Pulmonary artery endothelial cell (primary cell): ENCODE measurements around the gene GART. TPM values are rescaled to one million over a fixed set of nuclear protein-coding genes. Genes with fewer than 3 reads are reported as not detected.
"Not testable (repeated sequence)": the region's sequence is repeated elsewhere in the genome, so short reads cannot be mapped to it uniquely, and the experiment has no call there.

Source experiments
- DNase-seq: peaks from one replicate; pipeline ENCODE4 v3.0.0-alpha.2; 2011; ENCODE audit warnings: low read depth, low spot score
- total RNA-seq: library from RNA; depleted of rRNA; stranded (reverse); fragments of >200 nt; gene quantifications from 2 replicates; pipeline ENCODE4 v1.2.3, GENCODE V29; 2014

Gene GART
- total RNA-seq, 1 donor from 2014 or later, result 79.0 TPM

DNA sequence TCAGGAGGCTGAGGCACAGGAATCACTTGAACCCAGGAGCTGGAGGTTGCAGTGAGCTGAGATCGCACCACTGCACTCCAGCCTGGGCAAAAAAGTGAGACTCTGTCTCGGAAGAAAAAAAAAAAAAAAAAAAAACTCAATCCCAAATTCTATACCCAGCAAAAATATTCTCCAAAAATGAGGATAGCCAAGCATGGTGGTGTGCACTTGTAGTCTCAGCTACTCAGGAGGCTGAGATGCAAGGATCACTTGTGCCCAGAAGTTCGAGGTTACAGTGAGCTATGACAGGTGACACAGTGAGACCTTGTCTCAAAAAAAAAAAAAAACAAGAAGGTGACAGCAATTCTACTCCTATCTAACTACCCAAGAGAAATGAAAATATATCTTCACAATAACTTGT is 68.6 kb downstream of the GART start:
- DNase-seq, result no peak

GRCh38 chr21:33470701-33471100 is 71.2 kb downstream of the GART start:
- DNase-seq, result no peak

- DNase-seq, result not testable (repeated sequence)
Observed at GRCh38 chr21:33469183-33469582, 72.7 kb downstream of the GART start.

- no peak for DNase-seq
Observed at GRCh38 chr21:33461538-33462250, 80.2 kb downstream of the GART start.

- DNase-seq, result no peak
Observed at GRCh38 chr21:33458861-33459260, 83.1 kb downstream of the GART start.

DNA sequence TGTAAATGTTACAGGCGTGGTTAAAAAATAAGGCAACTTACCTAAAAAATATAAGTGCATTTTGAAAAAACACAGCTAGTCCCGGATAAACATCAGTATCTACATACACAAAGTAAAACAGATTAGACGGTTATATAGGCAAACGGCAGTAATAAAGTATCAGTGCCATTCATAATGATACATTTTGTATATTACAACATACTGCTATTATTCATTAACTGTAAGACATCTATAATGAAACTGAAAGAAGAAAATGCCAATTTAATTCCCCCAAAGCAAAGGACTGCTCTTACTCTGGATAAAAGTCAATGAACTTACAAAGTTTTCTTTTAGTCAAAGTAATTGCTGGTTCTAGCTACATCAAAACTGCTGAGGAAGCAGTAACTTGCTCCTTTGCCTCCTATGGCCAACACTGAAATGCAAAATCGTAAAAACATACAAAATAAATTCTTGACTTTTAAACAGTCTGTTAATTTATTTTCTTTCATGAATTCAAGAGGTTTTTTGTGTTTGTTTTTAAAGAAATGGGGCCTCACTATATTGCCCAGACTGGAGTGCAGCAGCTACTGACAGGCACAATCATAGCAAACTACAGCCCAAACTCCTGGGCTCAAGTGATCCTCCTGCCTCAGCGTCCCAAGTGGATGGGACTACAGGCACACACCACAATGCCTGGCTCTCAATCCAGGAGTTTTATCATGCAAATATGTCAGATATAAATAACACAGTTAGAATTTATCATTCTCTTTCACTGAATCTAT is 86.1 kb downstream of the GART start:
- DNase-seq, result no peak

Other genes with a start within 250 kb of the GART start
- 20.1 and 28.5 TPM in 2 replicates for gene IFNAR1, start 217.1 kb downstream of the GART start, total RNA-seq
- 63.6 and 68.8 TPM in 2 replicates for gene IFNGR2, start 138.7 kb downstream of the GART start, total RNA-seq
- 20.5 and 28.1 TPM in 2 replicates for gene TMEM50B, start 62.1 kb downstream of the GART start, total RNA-seq
- 0.79 and 1.2 TPM in 2 replicates for gene DNAJC28, start 50.4 kb downstream of the GART start, total RNA-seq
- gene SON, start 921 bp upstream of the GART start, total RNA-seq, result 128 and 173 TPM in 2 replicates
- gene DONSON, start 46.6 kb upstream of the GART start, total RNA-seq, result 16.1 and 27.2 TPM in 2 replicates
- 29.3 and 34.8 TPM in 2 replicates for gene CRYZL1, start 99.6 kb upstream of the GART start, total RNA-seq
- 66.4 and 113 TPM in 2 replicates for gene ITSN1, start 100.4 kb upstream of the GART start, total RNA-seq